Esophagus muscularis mucosa (tissue), 4 donors: Measurements from ENCODE around the gene TMEM242. TPM values are rescaled to one million over a fixed set of nuclear protein-coding genes. Genes with fewer than 3 reads are reported as not detected.

Experiments used
- DNase-seq: peaks from one replicate; pipeline ENCODE4 v3.0.0-alpha.2; 2017; ENCODE audit errors: extremely low spot score
- H3K27ac ChIP-seq, 4 donors: fragments of 200-600 bp; sonication (generic); replicated peaks in 1 of 4; 1 replicate in 3 of 4; 2 replicates in 1 of 4; pipeline ENCODE4 v1.5.1; 2016 to 2019; ENCODE audit warnings: mild to moderate bottlenecking in 1 of 4
- H3K27me3 ChIP-seq, 4 donors: fragments of 200-600 bp; sonication (generic); one replicate each; pipeline versions ENCODE4 v1.5.1 to v1.6.0; 2016 to 2019
- H3K36me3 ChIP-seq, 4 donors: fragments of 200-600 bp; sonication (generic); one replicate each; pipeline ENCODE4 v1.5.1; 2016 to 2019
- H3K4me1 ChIP-seq, 4 donors: fragments of 200-600 bp; sonication (generic); one replicate each; pipeline ENCODE4 v1.5.1; 2016 to 2019
- H3K4me3 ChIP-seq, 4 donors: fragments of 200-600 bp; sonication (generic); 1 replicate in 2 of 4; 2 replicates in 2 of 4; pipeline ENCODE4 v1.5.1; 2016 to 2019; ENCODE audit warnings: mild to moderate bottlenecking in 4 of 4, moderate library complexity in 1 of 4
- H3K9me3 ChIP-seq, 4 donors: fragments of 200-600 bp; sonication (generic); 1 replicate in 3 of 4; 2 replicates in 1 of 4; pipeline ENCODE4 v1.5.1; 2016 to 2019
- EP300 ChIP-seq: sonication (generic); formaldehyde crosslinking; IDR thresholded peaks from one replicate; pipeline ENCODE4 v1.6.1; 2017; ENCODE audit warnings: antibody characterized with exemption
- POLR2A ChIP-seq: fragments of 450-650 bp; IDR thresholded peaks from one replicate; pipeline ENCODE4 v1.6.1; 2017; ENCODE audit warnings: antibody characterized with exemption, moderate library complexity, mild to moderate bottlenecking, low read depth
- POLR2AphosphoS5 ChIP-seq, 2 donors: sonication (generic); formaldehyde crosslinking; IDR thresholded peaks; one replicate each; pipeline ENCODE4 v1.6.1; 2017; ENCODE audit warnings: antibody characterized with exemption in 2 of 2
- WGBS: methylation state at CpG from one replicate; pipeline ENCODE4 v1.1.5; 2018; 5-methylcytosine and 5-hydroxymethylcytosine counted together
- intact Hi-C: fragments of 100-400 bp; cut with DNase I; formaldehyde crosslinking; loops from one replicate; pipeline ENCODE4 v1.15.1; 2023
- total RNA-seq, 4 donors: library from RNA; depleted of rRNA; stranded (reverse); fragments of >200 nt; gene quantifications; one replicate each; pipeline versions ENCODE4 v1.1.0 to v1.2.1, GENCODE V29; 2016
- TF ChIP-seq, protein P1 (sequence below), 3 experiments: fragments of 200-600 bp in 2 of 3; fragments of 450-650 bp in 1 of 3; sonication (generic) in 2 of 3; IDR thresholded peaks; one replicate each; pipeline ENCODE4 v1.5.1; 2017 to 2019; ENCODE audit warnings: antibody characterized with exemption in 3 of 3, mild to moderate bottlenecking in 2 of 3, moderate library complexity in 1 of 3

The TMEM242 gene
- 10 to 100 TPM in 1 of 4 donors, 1 to 10 TPM in 3; 6.1 to 10.1 (median 8.0) TPM for total RNA-seq

DNA sequence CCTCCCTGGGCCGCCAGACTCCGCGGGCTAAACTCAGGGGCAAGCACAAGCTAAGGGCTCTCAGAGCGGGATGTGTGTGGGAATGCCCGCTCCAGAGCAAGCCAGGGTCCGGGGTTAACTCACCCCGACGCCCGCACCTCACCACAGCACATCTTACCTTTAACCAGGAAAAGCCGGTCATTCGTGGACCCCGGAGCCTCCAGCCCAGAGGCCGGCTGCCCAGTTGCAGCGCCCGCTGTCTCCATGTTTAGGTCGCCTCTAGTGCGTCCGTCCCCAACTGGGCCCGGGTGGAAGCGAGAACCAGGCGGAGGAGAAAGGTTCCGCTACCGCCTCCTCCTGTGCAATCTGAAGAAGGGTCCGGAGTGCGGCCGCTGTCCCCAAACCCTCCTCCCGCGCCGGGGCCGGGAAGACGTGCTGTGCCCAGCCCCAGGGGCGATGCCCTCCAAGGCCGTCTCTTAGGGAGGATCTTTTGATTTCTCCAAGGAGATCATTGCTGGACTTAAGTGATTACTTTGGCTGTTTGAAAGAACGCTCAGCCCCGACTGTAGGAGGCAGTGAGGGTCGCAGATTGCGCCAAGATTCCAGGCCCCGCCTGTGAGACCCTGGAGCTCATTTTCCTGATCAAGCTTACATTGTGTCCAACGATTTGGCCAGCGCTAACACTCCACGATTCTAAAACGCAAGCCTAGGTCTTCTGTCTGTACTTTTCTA is at the start of gene TMEM242:
TSS of gene TMEM242 (minus strand) at position 265 of the 711 bp plus-strand sequence. CDS start at position 245, 20 bp downstream.
- WGBS = under 1% methylated on average over 35 of the region's 42 CpGs
- TF ChIP-seq POLR2AphosphoS5 (IDR thresholded peaks at IDR 0.05) = peak; percentile 90
- TF ChIP-seq POLR2A = peak; percentile 59
- no peak for TF ChIP-seq EP300
- TF ChIP-seq, protein P1, sequence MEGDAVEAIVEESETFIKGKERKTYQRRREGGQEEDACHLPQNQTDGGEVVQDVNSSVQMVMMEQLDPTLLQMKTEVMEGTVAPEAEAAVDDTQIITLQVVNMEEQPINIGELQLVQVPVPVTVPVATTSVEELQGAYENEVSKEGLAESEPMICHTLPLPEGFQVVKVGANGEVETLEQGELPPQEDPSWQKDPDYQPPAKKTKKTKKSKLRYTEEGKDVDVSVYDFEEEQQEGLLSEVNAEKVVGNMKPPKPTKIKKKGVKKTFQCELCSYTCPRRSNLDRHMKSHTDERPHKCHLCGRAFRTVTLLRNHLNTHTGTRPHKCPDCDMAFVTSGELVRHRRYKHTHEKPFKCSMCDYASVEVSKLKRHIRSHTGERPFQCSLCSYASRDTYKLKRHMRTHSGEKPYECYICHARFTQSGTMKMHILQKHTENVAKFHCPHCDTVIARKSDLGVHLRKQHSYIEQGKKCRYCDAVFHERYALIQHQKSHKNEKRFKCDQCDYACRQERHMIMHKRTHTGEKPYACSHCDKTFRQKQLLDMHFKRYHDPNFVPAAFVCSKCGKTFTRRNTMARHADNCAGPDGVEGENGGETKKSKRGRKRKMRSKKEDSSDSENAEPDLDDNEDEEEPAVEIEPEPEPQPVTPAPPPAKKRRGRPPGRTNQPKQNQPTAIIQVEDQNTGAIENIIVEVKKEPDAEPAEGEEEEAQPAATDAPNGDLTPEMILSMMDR (IDR thresholded peaks at IDR 0.05) = peak in 2 of 3 experiments; percentile 18 to 45
- peak within 1 kb of the TSS; percentile 91 to 96 (median 93) for H3K27ac ChIP-seq
- no peaks in the 10 kb centered on the region for H3K27me3 ChIP-seq
- DNase-seq = peak; percentile 97
- H3K4me3 ChIP-seq = peak within 1 kb of the TSS; percentile 62 to 95 (median 84)
- no peaks in the 10 kb centered on the region for H3K9me3 ChIP-seq
- peaks cover 19 to 30% (median 22%) of the 10 kb centered on the region in 4 donors for H3K4me1 ChIP-seq
- peaks cover 2 to 19% (median 5%) of the 10 kb centered on the region in 4 donors for H3K36me3 ChIP-seq
- intact Hi-C loops = loop anchor here (2.0 to 5.0 kb wide), 2 partner anchors 57 to 344 kb away; partner anchors contain the start of gene ZDHHC14

DNA sequence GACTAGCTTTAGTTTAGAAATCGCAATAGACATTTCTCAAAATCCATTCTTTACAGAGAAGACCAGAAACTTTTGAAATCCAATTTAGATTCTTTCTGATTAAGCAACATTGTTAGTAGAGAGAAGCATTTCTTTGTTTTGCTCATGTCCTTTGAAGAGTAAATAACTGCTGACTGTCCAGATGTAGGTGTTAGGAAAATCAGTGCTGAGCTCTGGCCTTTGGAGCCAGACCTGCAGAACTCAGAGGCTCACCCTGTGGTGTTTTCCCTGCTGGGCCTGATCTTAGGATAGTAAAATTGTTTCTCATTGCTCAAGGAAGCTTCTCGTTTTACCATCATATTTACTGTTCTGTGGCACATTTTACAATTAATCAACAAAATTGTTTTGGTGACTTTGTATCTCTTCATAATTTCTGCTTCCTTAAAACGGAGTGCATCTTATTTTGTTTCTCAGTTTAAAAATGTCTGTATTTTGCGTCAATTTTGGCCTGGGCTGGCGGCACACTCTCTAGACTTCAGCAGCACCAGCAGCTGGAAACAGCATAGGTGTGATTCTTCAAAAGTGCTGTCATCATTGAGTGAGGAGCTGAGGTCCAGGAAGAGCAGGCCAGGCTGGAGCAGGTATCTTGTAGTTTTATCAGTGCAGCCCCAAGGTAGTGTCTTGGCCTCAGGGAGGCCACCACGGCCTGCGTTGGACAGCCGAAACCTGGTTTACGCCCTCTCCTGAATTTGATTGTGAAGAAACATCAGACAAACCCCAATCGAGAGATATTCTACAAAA is 49.4 kb upstream of the TMEM242 start:
- intact Hi-C loops = no loop called here
- Histone ChIP-seq H3K27me3 (peaks cover 0 to 3% (median 0%) of the 10 kb centered on the region in 4 donors), H3K36me3 (no peaks in the 10 kb centered on the region), H3K27ac (no peak overlapping the region), H3K9me3 (no peaks in the 10 kb centered on the region), H3K4me1 (no peaks in the 10 kb centered on the region), H3K4me3 (no peak overlapping the region)
- WGBS = 92% methylated on average over 10 of the region's 10 CpGs
- DNase-seq = no peak
- TF ChIP-seq, protein P1 (IDR thresholded peaks at IDR 0.05) = no peak
- TF ChIP-seq EP300 (no peak), POLR2AphosphoS5 (IDR thresholded peaks at IDR 0.05) (no peak), POLR2A (no peak)

GRCh38 chr6:157370755-157371154 is 47.4 kb upstream of the TMEM242 start:
- DNase-seq = no peak
- no peak overlapping the region for H3K27ac ChIP-seq
- no peaks in the 10 kb centered on the region for H3K36me3 ChIP-seq
- 79% methylated on average over 1 of the region's 1 CpG for WGBS
- TF ChIP-seq, protein P1 (IDR thresholded peaks at IDR 0.05) = no peak
- TF ChIP-seq POLR2AphosphoS5 (IDR thresholded peaks at IDR 0.05) = no peak
- TF ChIP-seq EP300 = no peak
- TF ChIP-seq POLR2A = no peak
- intact Hi-C loops = no loop called here
- H3K27me3 ChIP-seq = peaks cover 0 to 5% (median 0%) of the 10 kb centered on the region in 4 donors
- no peaks in the 10 kb centered on the region for H3K4me1 ChIP-seq
- H3K9me3 ChIP-seq = no peaks in the 10 kb centered on the region
- H3K4me3 ChIP-seq = no peak overlapping the region

- no peaks in the 10 kb centered on the region for H3K36me3 ChIP-seq
- intact Hi-C loops = no loop called here
- TF ChIP-seq POLR2A (no peak), POLR2AphosphoS5 (IDR thresholded peaks at IDR 0.05) (no peak), EP300 (no peak)
- TF ChIP-seq, protein P1 (IDR thresholded peaks at IDR 0.05) = no peak
- no peak overlapping the region for H3K27ac ChIP-seq
- WGBS = 91% methylated on average over 7 of the region's 7 CpGs
- no peaks in the 10 kb centered on the region for H3K4me1 ChIP-seq
- H3K27me3 ChIP-seq = peaks cover 0 to 5% (median 0%) of the 10 kb centered on the region in 4 donors
- no peak overlapping the region for H3K4me3 ChIP-seq
- H3K9me3 ChIP-seq = no peaks in the 10 kb centered on the region
- DNase-seq = no peak
Measured at GRCh38 chr6:157368359-157369049, 45.2 kb upstream of the TMEM242 start.
